Psoas muscle (tissue), 8 donors: ENCODE measurements around the gene SPACA4. TPM values are rescaled to one million over a fixed set of nuclear protein-coding genes. Genes with fewer than 3 reads are reported as not detected.
"Not testable (repeated sequence)": the region's sequence is repeated elsewhere in the genome, so short reads cannot be mapped to it uniquely, and the experiment has no call there.

Source experiments
- ATAC-seq, 4 donors: fragments of 200-7000 bp; cut with Tn5 transposase; one replicate each; pipeline ENCODE4 v1.9.1; 2020; ENCODE audit warnings: moderate library complexity in 3 of 4, mild to moderate bottlenecking in 2 of 4
- DNase-seq, 2 donors: peaks; one replicate each; pipeline ENCODE4 v3.0.0-alpha.2; 2020
- H3K27ac ChIP-seq: fragments of 200-600 bp; one replicate; pipeline ENCODE4 v1.8.0; 2022
- H3K27me3 ChIP-seq, 3 donors: fragments of 200-600 bp in 1 of 3; one replicate each; pipeline versions ENCODE4 v1.6.1 to v1.8.0; 2013 to 2022; ENCODE audit warnings: low read length in 2 of 3, mild to moderate bottlenecking in 2 of 3, moderate library complexity in 1 of 3; ENCODE audit not compliant: insufficient read depth in 3 of 3
- H3K36me3 ChIP-seq, 2 donors: fragments of 200-600 bp in 1 of 2; one replicate each; pipeline versions ENCODE4 v1.6.1 to v1.8.0; 2013 to 2022; ENCODE audit warnings: low read depth in 1 of 2, mild to moderate bottlenecking in 1 of 2, moderate library complexity in 1 of 2; ENCODE audit not compliant: insufficient read depth in 1 of 2
- H3K4me1 ChIP-seq: fragments of 200-600 bp; one replicate; pipeline ENCODE4 v1.8.0; 2022
- H3K4me3 ChIP-seq: fragments of 200-600 bp; one replicate; pipeline ENCODE4 v1.8.0; 2022; ENCODE audit warnings: mild to moderate bottlenecking
- H3K9me3 ChIP-seq: fragments of 200-600 bp; one replicate; pipeline ENCODE4 v1.8.0; 2022
- CTCF ChIP-seq: fragments of 200-600 bp; IDR thresholded peaks from one replicate; pipeline ENCODE4 v1.8.0; 2022; ENCODE audit warnings: antibody characterized with exemption
- WGBS, 3 donors: extraction: QIAGEN DNeasy Blood & Tissue Kit; methylation state at CpG; one replicate each; pipeline versions ENCODE4 v1.1.6 to v1.1.7; 2013; 5-methylcytosine and 5-hydroxymethylcytosine counted together
- intact Hi-C, 2 donors: fragments of 100-400 bp; cut with DNase I; formaldehyde crosslinking; loops; one replicate each; pipeline versions ENCODE4 v1.11.0 to v1.14.2; 2022
- polyA plus RNA-seq, 3 donors: library from polyadenylated mRNA; stranded (reverse); fragments of 200-250 nt; gene quantifications; one replicate each; pipeline ENCODE4 v1.2.3, GENCODE V29; 2013
- total RNA-seq, 4 donors: library from RNA; stranded (reverse); fragmentation: NEBNext Ultra II Directional in 2 of 4; extraction: Animal tissue kit (Norgen Biotek cat#: 25700) in 2 of 4; gene quantifications; one replicate each; pipeline versions ENCODE4 v1.2.1 to v1.2.4, GENCODE V29; 2021 to 2023
- donor health status: healthy with polysubstance abuse.
- donor health status: DM: no; HTN: no; CAD: no; lungs with moderate emphysema.
- donor health status: Bipolar disorder and iron deficiency.
- donor health status: healthy.
- donor health status: DM: yes; HTN: yes; CAD: no.
- donor health status: DM: no; HTN: no; CAD: no.
- donor health status: DM: no; HTN: no; CAD: no.
- donor health status: DM: yes; HTN: yes; CAD: no.

SPACA4 gene
- total and polyA plus RNA-seq, 7 donors, result not detected

- intact Hi-C loops, result loop anchor here in 1 of 2 donors (10.0 kb wide), 1 partner anchor 334 kb away; the partner anchor contains the start of gene FTL
- Histone ChIP-seq H3K4me1 (peaks cover 49% of the 10 kb centered on the region), H3K36me3 (peaks cover 0 to 13% of the 10 kb centered on the region in 2 donors), H3K27ac (peak overlapping the region; percentile 80), H3K27me3 (no peaks in the 10 kb centered on the region), H3K9me3 (no peaks in the 10 kb centered on the region), H3K4me3 (peak overlapping the region; percentile 42)
- TF ChIP-seq CTCF, result no peak
- no peak for DNase-seq
- 65 to 78% (median 71%) methylated on average over 3 of the region's 3 CpGs for WGBS, 3 donors
- ATAC-seq, result no peak
Measured at GRCh38 chr19:48631225-48631624, 24.7 kb downstream of the SPACA4 start.

GRCh38 chr19:48632286-48632685, 25.7 kb downstream of the SPACA4 start:
- H3K36me3 ChIP-seq, H3K27me3 ChIP-seq, H3K4me3 ChIP-seq, H3K9me3 ChIP-seq, DNase-seq, ATAC-seq: not testable (repeated sequence)
- intact Hi-C loops, result loop anchor here in 1 of 2 donors (10.0 kb wide), 1 partner anchor 333 kb away; the partner anchor contains the start of gene FTL
- WGBS, 3 donors, result 40 to 69% (median 53%) methylated on average over 11 of the region's 11 CpGs
- Histone ChIP-seq H3K4me1 (peaks cover 49% of the 10 kb centered on the region), H3K27ac (peak overlapping the region; percentile 97)

- intact Hi-C loops, result loop anchor here in 1 of 2 donors (10.0 kb wide), 1 partner anchor 332 kb away; the partner anchor contains the start of gene FTL
- H3K4me1 ChIP-seq, result peaks cover 49% of the 10 kb centered on the region
Measured at GRCh38 chr19:48632692-48633147, 26.2 kb downstream of the SPACA4 start.

GRCh38 chr19:48633148-48634035, 26.9 kb downstream of the SPACA4 start:
- intact Hi-C loops, result loop anchor here in 1 of 2 donors (10.0 kb wide), 1 partner anchor 331 kb away; the partner anchor contains the start of gene FTL
- peak overlapping the region; percentile 97 for H3K27ac ChIP-seq
- WGBS, 3 donors, result 48 to 67% (median 52%) methylated on average over 22 of the region's 22 CpGs

More at GRCh38 chr19:48632692-48633147, 26.2 kb downstream of the SPACA4 start:
- Histone ChIP-seq H3K4me3 (no peak overlapping the region), H3K9me3 (no peaks in the 10 kb centered on the region), H3K36me3 (peaks cover 0 to 7% of the 10 kb centered on the region in 2 donors), H3K27ac (peak overlapping the region; percentile 97), H3K27me3 (no peaks in the 10 kb centered on the region)
- ATAC-seq (peak in 1 of 4 donors; percentile 11), DNase-seq (no peak)
- TF ChIP-seq CTCF, result no peak

More at GRCh38 chr19:48633148-48634035, 26.9 kb downstream of the SPACA4 start:
- peaks cover 50% of the 10 kb centered on the region for H3K4me1 ChIP-seq
- no peaks in the 10 kb centered on the region for H3K27me3 ChIP-seq
- no peak for DNase-seq
- peaks cover 0 to 7% of the 10 kb centered on the region in 2 donors for H3K36me3 ChIP-seq
- no peaks in the 10 kb centered on the region for H3K9me3 ChIP-seq
- peak overlapping the region; percentile 87 for H3K4me3 ChIP-seq
- no peak for TF ChIP-seq CTCF
- ATAC-seq, result no peak
